C4-2B (cell line): ENCODE measurements around the gene SHISAL1.

Experiments
- ZFX ChIP-seq: fragments of 450-650 bp; IDR thresholded peaks from 2 replicates; pipeline ENCODE4 v1.6.1; 2017
- TF ChIP-seq, protein P1 (sequence below): fragments of 450-650 bp; conservative IDR thresholded peaks from 2 replicates; pipeline ENCODE4 v1.5.1; 2017; ENCODE audit warnings: mild to moderate bottlenecking

DNA sequence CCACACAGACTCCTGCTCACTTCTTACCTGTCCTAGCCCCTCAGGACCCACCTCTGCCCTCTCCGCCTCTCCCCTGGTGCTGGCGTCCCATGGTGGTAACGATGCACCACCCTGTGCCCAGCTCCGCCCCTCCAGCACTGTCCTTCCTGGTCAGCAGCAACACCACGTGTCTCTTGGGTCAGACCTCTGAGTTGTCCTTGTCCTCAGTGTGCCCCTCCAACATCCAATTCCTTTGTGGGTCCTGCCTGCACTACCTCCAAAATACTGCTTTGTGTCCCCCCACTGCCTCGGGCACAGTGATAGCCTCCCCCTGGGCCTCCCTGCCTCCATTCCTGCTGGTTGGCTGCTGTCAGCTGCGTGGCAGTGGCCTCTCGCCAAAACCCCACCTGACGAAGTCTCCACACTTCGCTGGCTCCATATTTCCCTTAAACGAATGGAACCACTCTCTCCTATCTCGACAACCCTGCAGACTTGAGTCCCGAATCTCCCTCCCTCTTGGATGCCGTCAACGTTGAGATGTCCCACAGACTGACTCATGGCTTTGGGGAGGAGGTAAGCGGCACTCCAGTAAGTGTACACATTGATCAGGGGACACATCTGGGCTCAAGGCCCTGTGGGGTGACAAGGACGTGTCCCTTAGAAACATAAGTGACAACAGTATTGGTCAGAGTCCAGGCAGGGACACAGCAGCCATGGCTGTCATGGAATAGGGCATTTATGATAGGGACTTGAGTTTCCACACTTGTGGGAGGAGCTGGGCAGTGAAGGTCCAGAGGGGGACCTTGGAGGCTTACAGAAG lies 42.8 kb downstream of the SHISAL1 start:
- TF ChIP-seq, protein P1, sequence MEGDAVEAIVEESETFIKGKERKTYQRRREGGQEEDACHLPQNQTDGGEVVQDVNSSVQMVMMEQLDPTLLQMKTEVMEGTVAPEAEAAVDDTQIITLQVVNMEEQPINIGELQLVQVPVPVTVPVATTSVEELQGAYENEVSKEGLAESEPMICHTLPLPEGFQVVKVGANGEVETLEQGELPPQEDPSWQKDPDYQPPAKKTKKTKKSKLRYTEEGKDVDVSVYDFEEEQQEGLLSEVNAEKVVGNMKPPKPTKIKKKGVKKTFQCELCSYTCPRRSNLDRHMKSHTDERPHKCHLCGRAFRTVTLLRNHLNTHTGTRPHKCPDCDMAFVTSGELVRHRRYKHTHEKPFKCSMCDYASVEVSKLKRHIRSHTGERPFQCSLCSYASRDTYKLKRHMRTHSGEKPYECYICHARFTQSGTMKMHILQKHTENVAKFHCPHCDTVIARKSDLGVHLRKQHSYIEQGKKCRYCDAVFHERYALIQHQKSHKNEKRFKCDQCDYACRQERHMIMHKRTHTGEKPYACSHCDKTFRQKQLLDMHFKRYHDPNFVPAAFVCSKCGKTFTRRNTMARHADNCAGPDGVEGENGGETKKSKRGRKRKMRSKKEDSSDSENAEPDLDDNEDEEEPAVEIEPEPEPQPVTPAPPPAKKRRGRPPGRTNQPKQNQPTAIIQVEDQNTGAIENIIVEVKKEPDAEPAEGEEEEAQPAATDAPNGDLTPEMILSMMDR: no peak
- TF ChIP-seq ZFX: no peak
